Sigmoid colon (tissue), 7 donors: ENCODE measurements around the gene KRTCAP2. TPM values are rescaled to one million over a fixed set of nuclear protein-coding genes. Genes with fewer than 3 reads are reported as not detected.
"Not testable (repeated sequence)": the region's sequence is repeated elsewhere in the genome, so short reads cannot be mapped to it uniquely, and the experiment has no call there.

Experiments used
- DNase-seq: peaks from one replicate; pipeline ENCODE4 v3.0.0-alpha.2; 2019
- H3K27ac ChIP-seq, 4 donors: fragments of 200-600 bp; sonication (generic); one replicate each; pipeline ENCODE4 v1.5.1; 2016 to 2019; ENCODE audit warnings: mild to moderate bottlenecking in 1 of 4
- H3K27me3 ChIP-seq, 3 donors: fragments of 200-600 bp; sonication (generic); one replicate each; pipeline ENCODE4 v1.5.1; 2019; ENCODE audit warnings: mild to moderate bottlenecking in 1 of 3
- H3K36me3 ChIP-seq, 4 donors: fragments of 200-600 bp; sonication (generic); one replicate each; pipeline ENCODE4 v1.5.1; 2016 to 2019
- H3K4me1 ChIP-seq, 4 donors: fragments of 200-600 bp; sonication (generic); one replicate each; pipeline ENCODE4 v1.5.1; 2017 to 2019
- H3K4me3 ChIP-seq, 4 donors: fragments of 200-600 bp; sonication (generic); one replicate each; pipeline ENCODE4 v1.5.1; 2017 to 2019; ENCODE audit warnings: mild to moderate bottlenecking in 2 of 4, moderate library complexity in 1 of 4
- H3K9me3 ChIP-seq, 4 donors: fragments of 200-600 bp in 3 of 4; sonication (generic) in 3 of 4; one replicate each; pipeline versions ENCODE4 v1.5.1 to v1.6.1; 2013 to 2019
- EP300 ChIP-seq, 4 donors: sonication (generic); formaldehyde crosslinking; IDR thresholded peaks; one replicate each; pipeline ENCODE4 v1.6.1; 2017; ENCODE audit warnings: antibody characterized with exemption in 4 of 4
- POLR2A ChIP-seq, 2 donors: fragments of 450-650 bp; IDR thresholded peaks; one replicate each; pipeline ENCODE4 v1.6.1; 2016; ENCODE audit warnings: antibody characterized with exemption in 2 of 2, mild to moderate bottlenecking in 2 of 2, moderate library complexity in 2 of 2
- POLR2AphosphoS5 ChIP-seq, 4 donors: sonication (generic); formaldehyde crosslinking; IDR thresholded peaks; one replicate each; pipeline ENCODE4 v1.6.1; 2017; ENCODE audit warnings: antibody characterized with exemption in 4 of 4
- WGBS, 2 donors: extraction: QIAGEN DNeasy Blood & Tissue Kit; methylation state at CpG; one replicate each; pipeline ENCODE4 v1.1.7; 2013; 5-methylcytosine and 5-hydroxymethylcytosine counted together
- intact Hi-C: fragments of 100-400 bp; cut with DNase I; formaldehyde crosslinking; loops from one replicate; pipeline ENCODE4 v1.15.1; 2023
- polyA plus RNA-seq, 3 donors: library from polyadenylated mRNA; stranded (reverse); fragments of 200-250 nt; gene quantifications; one replicate each; pipeline ENCODE4 v1.2.3, GENCODE V29; 2013
- total RNA-seq, 4 donors: library from RNA; depleted of rRNA; stranded (reverse); fragments of >200 nt; gene quantifications; one replicate each; pipeline ENCODE4 v1.1.0, GENCODE V29; 2016
- TF ChIP-seq, protein P1 (sequence below), 4 experiments: fragments of 450-650 bp in 3 of 4; fragments of 200-600 bp in 1 of 4; IDR thresholded peaks; one replicate each; pipeline ENCODE4 v1.5.1; 2016 to 2019; ENCODE audit warnings: antibody characterized with exemption in 4 of 4, mild to moderate bottlenecking in 3 of 4, moderate library complexity in 2 of 4
- donor health status: healthy with polysubstance abuse.
- donor health status: Bipolar disorder and iron deficiency.
- donor health status: healthy.

The KRTCAP2 gene
- total and polyA plus RNA-seq, 7 donors, result 72.9 to 245 (median 113) TPM

GRCh38 chr1:155170101-155170785, 2.9 kb downstream of the KRTCAP2 start:
- H3K9me3 ChIP-seq, result no peaks in the 10 kb centered on the region
- TF ChIP-seq POLR2AphosphoS5 (IDR thresholded peaks at IDR 0.05) (no peak), EP300 (IDR thresholded peaks at IDR 0.05) (no peak), POLR2A (IDR thresholded peaks at IDR 0.05) (no peak)
- TF ChIP-seq, protein P1, sequence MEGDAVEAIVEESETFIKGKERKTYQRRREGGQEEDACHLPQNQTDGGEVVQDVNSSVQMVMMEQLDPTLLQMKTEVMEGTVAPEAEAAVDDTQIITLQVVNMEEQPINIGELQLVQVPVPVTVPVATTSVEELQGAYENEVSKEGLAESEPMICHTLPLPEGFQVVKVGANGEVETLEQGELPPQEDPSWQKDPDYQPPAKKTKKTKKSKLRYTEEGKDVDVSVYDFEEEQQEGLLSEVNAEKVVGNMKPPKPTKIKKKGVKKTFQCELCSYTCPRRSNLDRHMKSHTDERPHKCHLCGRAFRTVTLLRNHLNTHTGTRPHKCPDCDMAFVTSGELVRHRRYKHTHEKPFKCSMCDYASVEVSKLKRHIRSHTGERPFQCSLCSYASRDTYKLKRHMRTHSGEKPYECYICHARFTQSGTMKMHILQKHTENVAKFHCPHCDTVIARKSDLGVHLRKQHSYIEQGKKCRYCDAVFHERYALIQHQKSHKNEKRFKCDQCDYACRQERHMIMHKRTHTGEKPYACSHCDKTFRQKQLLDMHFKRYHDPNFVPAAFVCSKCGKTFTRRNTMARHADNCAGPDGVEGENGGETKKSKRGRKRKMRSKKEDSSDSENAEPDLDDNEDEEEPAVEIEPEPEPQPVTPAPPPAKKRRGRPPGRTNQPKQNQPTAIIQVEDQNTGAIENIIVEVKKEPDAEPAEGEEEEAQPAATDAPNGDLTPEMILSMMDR (IDR thresholded peaks at IDR 0.05), result no peak
- no peak overlapping the region for H3K4me3 ChIP-seq
- peaks cover 12 to 27% (median 17%) of the 10 kb centered on the region in 3 donors for H3K27me3 ChIP-seq
- no peak overlapping the region for H3K27ac ChIP-seq
- intact Hi-C loops, result loop anchor here (5.0 kb wide), 2 partner anchors 33 to 57 kb away; partner anchors contain the start of gene SLC50A1
- peaks cover 7 to 21% (median 14%) of the 10 kb centered on the region in 4 donors for H3K36me3 ChIP-seq
- no peak for DNase-seq
- 91 to 93% methylated on average over 2 of the region's 2 CpGs for WGBS, 2 donors
- H3K4me1 ChIP-seq, result peaks cover 0 to 49% (median 35%) of the 10 kb centered on the region in 4 donors

DNA sequence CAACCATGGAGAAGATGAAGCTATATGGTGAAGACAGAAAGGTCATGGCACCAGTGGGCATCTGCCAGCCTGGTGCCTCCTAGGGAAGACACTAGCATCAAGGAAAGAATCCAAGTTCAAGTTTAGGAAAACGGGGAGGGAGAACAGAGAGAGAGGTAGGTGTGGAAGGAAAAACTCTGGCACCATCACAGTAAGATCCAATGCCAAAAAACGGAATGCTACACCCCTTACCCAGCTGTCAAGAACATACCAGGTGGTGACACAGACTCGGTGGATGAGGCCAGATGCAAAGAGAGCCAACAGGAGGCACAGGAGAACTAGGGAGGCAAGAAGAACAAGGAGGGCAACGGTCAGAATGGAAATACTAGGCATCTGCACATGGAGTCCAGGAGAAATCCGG, 3.6 kb downstream of the KRTCAP2 start:
- H3K4me3 ChIP-seq, result no peak overlapping the region
- TF ChIP-seq POLR2A (IDR thresholded peaks at IDR 0.05), result no peak
- TF ChIP-seq, protein P1 (IDR thresholded peaks at IDR 0.05), result no peak
- WGBS, 2 donors, result 85 to 88% methylated on average over 5 of the region's 5 CpGs
- peaks cover 0 to 47% (median 34%) of the 10 kb centered on the region in 4 donors for H3K4me1 ChIP-seq
- H3K27ac ChIP-seq, result no peak overlapping the region
- no peaks in the 10 kb centered on the region for H3K9me3 ChIP-seq
- DNase-seq, result no peak
- intact Hi-C loops, result loop anchor here (5.0 kb wide), 1 partner anchor 42 kb away; the partner anchor contains the start of gene EFNA1
- H3K36me3 ChIP-seq, result peaks cover 7 to 21% (median 14%) of the 10 kb centered on the region in 4 donors
- peaks cover 9 to 20% (median 10%) of the 10 kb centered on the region in 3 donors for H3K27me3 ChIP-seq

DNA sequence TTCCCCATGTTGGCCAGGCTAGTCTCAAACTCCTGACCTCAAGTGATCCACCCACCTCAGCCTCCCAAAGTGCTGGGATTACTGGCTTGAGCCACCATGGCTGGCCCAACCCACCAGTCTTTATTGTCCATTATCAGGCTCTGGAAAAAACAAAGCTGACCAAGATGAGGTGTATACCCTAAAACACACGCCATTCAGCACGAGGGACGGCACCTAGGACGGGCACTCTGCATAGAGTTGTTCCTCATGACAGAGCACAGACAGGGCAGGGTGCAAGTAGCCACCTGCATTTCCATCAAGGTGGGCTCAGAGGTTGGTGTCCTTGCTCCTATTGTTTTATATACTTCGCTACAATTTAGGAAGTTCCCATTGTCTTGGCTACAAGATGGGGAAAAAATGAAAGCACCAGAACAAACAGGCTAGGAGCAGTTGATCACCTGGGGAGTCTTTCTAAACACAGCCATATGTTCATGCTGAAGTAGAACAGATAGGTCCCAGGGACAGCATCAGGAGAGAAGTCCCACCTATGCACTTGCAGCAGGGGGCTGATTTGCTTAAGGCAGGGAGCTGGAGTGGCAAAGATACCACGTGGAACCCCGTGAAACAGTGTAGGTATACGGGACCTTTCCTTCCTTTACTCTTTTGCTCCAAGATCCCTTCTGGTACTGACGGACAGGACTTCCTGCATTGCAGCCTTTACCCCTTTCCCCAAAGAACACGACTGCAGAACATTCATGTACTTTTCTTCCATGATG, 4.5 kb downstream of the KRTCAP2 start:
- no peak for DNase-seq
- H3K9me3 ChIP-seq, result no peaks in the 10 kb centered on the region
- intact Hi-C loops, result loop anchor here (1.0 to 5.0 kb wide), 2 partner anchors 41 to 77 kb away; partner anchors contain the start of gene EFNA1
- H3K27me3 ChIP-seq, result peaks cover under 1 to 11% (median under 1%) of the 10 kb centered on the region in 3 donors
- TF ChIP-seq, protein P1 (IDR thresholded peaks at IDR 0.05), result no peak
- TF ChIP-seq EP300 (IDR thresholded peaks at IDR 0.05) (no peak), POLR2AphosphoS5 (IDR thresholded peaks at IDR 0.05) (no peak), POLR2A (IDR thresholded peaks at IDR 0.05) (no peak)
- H3K4me3 ChIP-seq, result no peak overlapping the region
- H3K27ac ChIP-seq, result no peak overlapping the region
- peaks cover 0 to 38% (median 30%) of the 10 kb centered on the region in 4 donors for H3K4me1 ChIP-seq
- H3K36me3 ChIP-seq, result peaks cover 7 to 21% (median 14%) of the 10 kb centered on the region in 4 donors
- WGBS, 2 donors, result 84 to 90% methylated on average over 10 of the region's 10 CpGs

DNA sequence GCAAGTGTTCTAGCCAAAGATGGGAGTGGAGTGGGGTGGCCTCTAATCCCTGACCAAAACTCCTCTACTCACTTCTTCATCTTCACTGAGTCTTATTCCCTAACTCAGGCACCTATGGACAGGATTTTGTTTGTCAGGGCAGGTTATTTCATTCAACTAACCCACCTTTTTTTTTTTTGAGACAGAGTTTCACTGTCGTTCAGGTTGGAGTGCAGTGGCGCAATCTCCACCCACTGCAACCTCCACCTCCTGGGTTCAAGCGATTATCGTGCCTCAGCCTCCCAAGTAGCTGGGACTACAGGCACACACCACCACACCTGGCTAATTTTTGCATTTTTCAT, 5.0 kb downstream of the KRTCAP2 start:
- H3K27ac ChIP-seq, H3K4me3 ChIP-seq, H3K9me3 ChIP-seq, H3K27me3 ChIP-seq, DNase-seq: not testable (repeated sequence)
- H3K4me1 ChIP-seq, result peaks cover 0 to 33% (median 28%) of the 10 kb centered on the region in 4 donors
- TF ChIP-seq, protein P1 (IDR thresholded peaks at IDR 0.05), result peak in 1 of 4 experiments; percentile 17
- H3K36me3 ChIP-seq, result peaks cover 7 to 21% (median 14%) of the 10 kb centered on the region in 4 donors
- WGBS, 2 donors, result 38 to 49% methylated on average over 4 of the region's 4 CpGs
- intact Hi-C loops, result loop anchor here (1.0 to 5.0 kb wide), 2 partner anchors 41 to 77 kb away; partner anchors contain the start of gene EFNA1
